Measurements from ENCODE around the gene PHTF1.
"Not testable (repeated sequence)": the region's sequence is repeated elsewhere in the genome, so short reads cannot be mapped to it uniquely, and the experiment has no call there.

The PHTF1 gene

GRCh38 chr1:113770031-113770430 lies 10.7 kb upstream of the PHTF1 start:
- DNase-seq, result no peak

- DNase-seq, result no peak
Observed at GRCh38 chr1:113769601-113769970, 10.3 kb upstream of the PHTF1 start.

GRCh38 chr1:113768916-113769600 lies 9.8 kb upstream of the PHTF1 start:
- peak in 1 of 2 donors; percentile 12 for DNase-seq

GRCh38 chr1:113765306-113766230 lies 6.3 kb upstream of the PHTF1 start:
- DNase-seq, result no peak

- no peak for DNase-seq
Observed at GRCh38 chr1:113763661-113764060, 4.4 kb upstream of the PHTF1 start.

- DNase-seq, result no peak
Observed at GRCh38 chr1:113761937-113762336, 2.7 kb upstream of the PHTF1 start.

GRCh38 chr1:113760102-113761080 lies 1.1 kb upstream of the PHTF1 start:
- no peak for DNase-seq

GRCh38 chr1:113758631-113759332 lies 504 bp downstream of the PHTF1 start:
- DNase-seq, result peak; percentile 36 to 55

GRCh38 chr1:113756461-113756860 lies 2.8 kb downstream of the PHTF1 start:
- DNase-seq, result no peak

GRCh38 chr1:113753333-113753732 lies 6.0 kb downstream of the PHTF1 start:
- DNase-seq, result not testable (repeated sequence)

- no peak for DNase-seq
Observed at GRCh38 chr1:113751516-113751915, 7.8 kb downstream of the PHTF1 start.

GRCh38 chr1:113751114-113751513 lies 8.2 kb downstream of the PHTF1 start:
- DNase-seq, result no peak

GRCh38 chr1:113749402-113749801 lies 9.9 kb downstream of the PHTF1 start:
- no peak for DNase-seq

- DNase-seq, result no peak
Observed at GRCh38 chr1:113747376-113747775, 11.9 kb downstream of the PHTF1 start.

- no peak for DNase-seq
Observed at GRCh38 chr1:113745425-113745824, 13.9 kb downstream of the PHTF1 start.

GRCh38 chr1:113744114-113744513 lies 15.2 kb downstream of the PHTF1 start:
- no peak for DNase-seq

- no peak for DNase-seq
Observed at GRCh38 chr1:113742515-113742914, 16.8 kb downstream of the PHTF1 start.

GRCh38 chr1:113734357-113735055 lies 24.8 kb downstream of the PHTF1 start:
- no peak for DNase-seq

- DNase-seq, result no peak
Observed at GRCh38 chr1:113732802-113733201, 26.5 kb downstream of the PHTF1 start.

- DNase-seq, result no peak
Observed at GRCh38 chr1:113721010-113721409, 38.3 kb downstream of the PHTF1 start.

- DNase-seq, result not testable (repeated sequence)
Observed at GRCh38 chr1:113718621-113719020, 40.7 kb downstream of the PHTF1 start.

- DNase-seq, result not testable (repeated sequence)
Observed at GRCh38 chr1:113717506-113717905, 41.8 kb downstream of the PHTF1 start.
